Measurements from ENCODE around the gene SLC26A1. TPM values are rescaled to one million over a fixed set of nuclear protein-coding genes. Genes with fewer than 3 reads are reported as not detected.

SLC26A1 gene
- total RNA-seq, 1 experiment from 2014 or later, result 0.09 TPM

- no peaks in the 10 kb centered on the region for H3K4me1 ChIP-seq (ENCODE audit: insufficient read depth, low read length)
- no peak overlapping the region for H4K8ac ChIP-seq (replicated peaks; ENCODE audit: insufficient read length, low read depth, low read length)
- no peaks in the 10 kb centered on the region for H4K20me1 ChIP-seq (ENCODE audit: control insufficient read depth, insufficient read depth, insufficient read length)
- H2BK20ac ChIP-seq (ENCODE audit: low read depth, low read length, poor library complexity, severe bottlenecking), result no peak overlapping the region
- H3T11ph ChIP-seq (ENCODE audit: low read length), result no peak overlapping the region
- no peak overlapping the region for H3K4ac ChIP-seq (ENCODE audit: low read depth, low read length)
- H3K4me3 Mint-ChIP-seq, result no peak overlapping the region
- no peak overlapping the region for H3K9ac ChIP-seq (ENCODE audit: extremely low read depth, insufficient read length, low read length)
- H3K9me3 ChIP-seq (ENCODE audit: control insufficient read depth, low read depth, low read length), result no peaks in the 10 kb centered on the region
- no peak overlapping the region for H2AK5ac ChIP-seq (ENCODE audit: insufficient read length, low read length)
- H3K79me1 ChIP-seq (ENCODE audit: insufficient read depth, low read depth, low read length, poor library complexity, severe bottlenecking), result no peaks in the 10 kb centered on the region
- peak overlapping the region in 2 of 3 experiments; percentile 44 to 83; a peak in 1 of 7 replicates for H3K27ac Mint-ChIP-seq
- no peak overlapping the region for H3K18ac ChIP-seq (ENCODE audit: insufficient read length, low read depth, low read length)
- peaks cover 0 to 5% (median 0%) of the 10 kb centered on the region in 3 experiments; a peak in 1 of 7 replicates for H3K36me3 Mint-ChIP-seq (ENCODE audit: insufficient read depth in 1 of 3, low read depth in 3 of 3)
- no peaks in the 10 kb centered on the region for H3K27me3 Mint-ChIP-seq (ENCODE audit: low read depth)
- H2BK120ac ChIP-seq (ENCODE audit: low read depth, low read length, poor library complexity, severe bottlenecking), result no peak overlapping the region
- no peak overlapping the region for H3K4me2 ChIP-seq (ENCODE audit: insufficient read depth, insufficient read length, low read length)
- TF ChIP-seq, protein P1, sequence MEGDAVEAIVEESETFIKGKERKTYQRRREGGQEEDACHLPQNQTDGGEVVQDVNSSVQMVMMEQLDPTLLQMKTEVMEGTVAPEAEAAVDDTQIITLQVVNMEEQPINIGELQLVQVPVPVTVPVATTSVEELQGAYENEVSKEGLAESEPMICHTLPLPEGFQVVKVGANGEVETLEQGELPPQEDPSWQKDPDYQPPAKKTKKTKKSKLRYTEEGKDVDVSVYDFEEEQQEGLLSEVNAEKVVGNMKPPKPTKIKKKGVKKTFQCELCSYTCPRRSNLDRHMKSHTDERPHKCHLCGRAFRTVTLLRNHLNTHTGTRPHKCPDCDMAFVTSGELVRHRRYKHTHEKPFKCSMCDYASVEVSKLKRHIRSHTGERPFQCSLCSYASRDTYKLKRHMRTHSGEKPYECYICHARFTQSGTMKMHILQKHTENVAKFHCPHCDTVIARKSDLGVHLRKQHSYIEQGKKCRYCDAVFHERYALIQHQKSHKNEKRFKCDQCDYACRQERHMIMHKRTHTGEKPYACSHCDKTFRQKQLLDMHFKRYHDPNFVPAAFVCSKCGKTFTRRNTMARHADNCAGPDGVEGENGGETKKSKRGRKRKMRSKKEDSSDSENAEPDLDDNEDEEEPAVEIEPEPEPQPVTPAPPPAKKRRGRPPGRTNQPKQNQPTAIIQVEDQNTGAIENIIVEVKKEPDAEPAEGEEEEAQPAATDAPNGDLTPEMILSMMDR (conservative IDR thresholded peaks at IDR 0.05), result no peak
- H3K27me3 ChIP-seq (ENCODE audit: insufficient read depth, low read length), result no peaks in the 10 kb centered on the region
- H2BK12ac ChIP-seq (ENCODE audit: insufficient read length, low read depth, low read length), result no peak overlapping the region
- no peaks in the 10 kb centered on the region for H3K4me1 Mint-ChIP-seq
- no peaks in the 10 kb centered on the region for H3K79me2 ChIP-seq (ENCODE audit: insufficient read depth, low read length)
- H3K23me2 ChIP-seq (ENCODE audit: insufficient read length, low read depth, low read length, poor library complexity, severe bottlenecking), result no peaks in the 10 kb centered on the region
- no peak overlapping the region for H2BK15ac ChIP-seq (ENCODE audit: low read depth, low read length)
- H4K5ac ChIP-seq (ENCODE audit: insufficient read length, low read depth, low read length), result no peak overlapping the region
- H3K9me3 Mint-ChIP-seq, result no peaks in the 10 kb centered on the region
- H2BK5ac ChIP-seq (ENCODE audit: insufficient read length, low read length), result no peak overlapping the region
- no CpG with 5 or more reads among the region's 17 CpGs for WGBS (ENCODE audit: extremely low coverage, insufficient read length, low lambda C conversion rate)
- H3K56ac ChIP-seq (ENCODE audit: insufficient read length, low read depth, low read length), result no peak overlapping the region
- no peak overlapping the region for H4K91ac ChIP-seq (ENCODE audit: insufficient read length, low read depth, low read length)
- no peak for DNase-seq
- H3K14ac ChIP-seq (ENCODE audit: insufficient read depth, low read length), result no peak overlapping the region; the same call in 1 of the 2 replicates
- no peak overlapping the region for H3K27ac ChIP-seq (ENCODE audit: insufficient read length, low read depth, low read length)
- no peak overlapping the region for H3K23ac ChIP-seq (ENCODE audit: insufficient read length, low read depth, low read length)
- no peak overlapping the region for H2AFZ ChIP-seq (ENCODE audit: low read length)
Observed at GRCh38 chr4:958696-959337, 34.4 kb downstream of the SLC26A1 start.

All from H9 (cell line).